ENCODE data around the gene E2F7.

GRCh38 chr12:77003914-77004313 is 61.5 kb downstream of the E2F7 start:
- no peak for TF ChIP-seq CTCF (IDR thresholded peaks at IDR 0.05)
- TF ChIP-seq MAX (IDR thresholded peaks at IDR 0.05; ENCODE audit: low read depth) = no peak
- TF ChIP-seq POLR2AphosphoS5 (IDR thresholded peaks at IDR 0.05; ENCODE audit: low read depth, low read length) = no peak
- TF ChIP-seq GABPA (IDR thresholded peaks at IDR 0.05; ENCODE audit: low read depth) = no peak
- no peak for TF ChIP-seq USF1 (IDR thresholded peaks at IDR 0.05; ENCODE audit: borderline replicate concordance, low read depth)
- TF ChIP-seq, protein P1, sequence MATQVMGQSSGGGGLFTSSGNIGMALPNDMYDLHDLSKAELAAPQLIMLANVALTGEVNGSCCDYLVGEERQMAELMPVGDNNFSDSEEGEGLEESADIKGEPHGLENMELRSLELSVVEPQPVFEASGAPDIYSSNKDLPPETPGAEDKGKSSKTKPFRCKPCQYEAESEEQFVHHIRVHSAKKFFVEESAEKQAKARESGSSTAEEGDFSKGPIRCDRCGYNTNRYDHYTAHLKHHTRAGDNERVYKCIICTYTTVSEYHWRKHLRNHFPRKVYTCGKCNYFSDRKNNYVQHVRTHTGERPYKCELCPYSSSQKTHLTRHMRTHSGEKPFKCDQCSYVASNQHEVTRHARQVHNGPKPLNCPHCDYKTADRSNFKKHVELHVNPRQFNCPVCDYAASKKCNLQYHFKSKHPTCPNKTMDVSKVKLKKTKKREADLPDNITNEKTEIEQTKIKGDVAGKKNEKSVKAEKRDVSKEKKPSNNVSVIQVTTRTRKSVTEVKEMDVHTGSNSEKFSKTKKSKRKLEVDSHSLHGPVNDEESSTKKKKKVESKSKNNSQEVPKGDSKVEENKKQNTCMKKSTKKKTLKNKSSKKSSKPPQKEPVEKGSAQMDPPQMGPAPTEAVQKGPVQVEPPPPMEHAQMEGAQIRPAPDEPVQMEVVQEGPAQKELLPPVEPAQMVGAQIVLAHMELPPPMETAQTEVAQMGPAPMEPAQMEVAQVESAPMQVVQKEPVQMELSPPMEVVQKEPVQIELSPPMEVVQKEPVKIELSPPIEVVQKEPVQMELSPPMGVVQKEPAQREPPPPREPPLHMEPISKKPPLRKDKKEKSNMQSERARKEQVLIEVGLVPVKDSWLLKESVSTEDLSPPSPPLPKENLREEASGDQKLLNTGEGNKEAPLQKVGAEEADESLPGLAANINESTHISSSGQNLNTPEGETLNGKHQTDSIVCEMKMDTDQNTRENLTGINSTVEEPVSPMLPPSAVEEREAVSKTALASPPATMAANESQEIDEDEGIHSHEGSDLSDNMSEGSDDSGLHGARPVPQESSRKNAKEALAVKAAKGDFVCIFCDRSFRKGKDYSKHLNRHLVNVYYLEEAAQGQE (IDR thresholded peaks at IDR 0.05; ENCODE audit: low read depth, low read length) = no peak
- TF ChIP-seq EP300 (IDR thresholded peaks at IDR 0.05; ENCODE audit: borderline replicate concordance in 1 of 2, low read depth in 1 of 2, low read length in 1 of 2) = no peak
- no peak for TF ChIP-seq RXRA (IDR thresholded peaks at IDR 0.05; ENCODE audit: borderline replicate concordance, low read depth)
- TF ChIP-seq TCF12 (IDR thresholded peaks at IDR 0.05) = no peak
- no peak for TF ChIP-seq ELF1 (IDR thresholded peaks at IDR 0.05)
- no peak for TF ChIP-seq FOXM1 (IDR thresholded peaks at IDR 0.05; ENCODE audit: low read depth)
- TF ChIP-seq MXI1 (IDR thresholded peaks at IDR 0.05; ENCODE audit: low read depth, low read length) = no peak

All from SK-N-SH (cell line).